ENCODE measurements around the gene DMXL1.

GRCh38 chr5:119239119-119239417 is 168.2 kb downstream of the DMXL1 start:
- no peak for TF ChIP-seq ZNF274 (IDR thresholded peaks at IDR 0.05; ENCODE audit: low read depth, low read length)
- no peak for TF ChIP-seq YY1 (IDR thresholded peaks at IDR 0.05; ENCODE audit: insufficient read depth, insufficient read length)
- no peak for TF ChIP-seq SUZ12 (IDR thresholded peaks at IDR 0.05; ENCODE audit: extremely low read depth, insufficient read depth, insufficient read length)

Measured in NT2/D1 (cell line).